K562 (cell line): ENCODE results near the gene GATM. TPM values are rescaled to one million over a fixed set of nuclear protein-coding genes. Genes with fewer than 3 reads are reported as not detected.

ENCODE experiments used
- ARNT ChIP-seq, 2 experiments: fragments of 450-650 bp; IDR thresholded peaks; 2 replicates each; pipeline ENCODE4 v1.6.1; 2016; ENCODE audit warnings: mild to moderate bottlenecking in 1 of 2
- BRF2 ChIP-seq: IDR thresholded peaks from 3 replicates; pipeline ENCODE4 v1.6.1; 2011; ENCODE audit warnings: borderline replicate concordance, mild to moderate bottlenecking; ENCODE audit not compliant: insufficient read length, insufficient read depth
- CAMTA2 ChIP-seq: fragments of 250-450 bp; sonication (Bioruptor Pico); conservative IDR thresholded peaks from 2 replicates; pipeline ENCODE4 v1.5.1; 2022
- CBFA2T2 ChIP-seq: fragments of 450-650 bp; conservative IDR thresholded peaks from 2 replicates; pipeline ENCODE4 v1.6.1; 2017; ENCODE audit warnings: mild to moderate bottlenecking
- DMBX1 ChIP-seq: fragments of 250-450 bp; sonication (Bioruptor Pico); IDR thresholded peaks from 2 replicates; pipeline ENCODE4 v1.8.0; 2022; ENCODE audit warnings: inconsistent platforms, mild to moderate bottlenecking, moderate library complexity, borderline replicate concordance
- EP300 ChIP-seq: IDR thresholded peaks from 2 replicates; pipeline ENCODE4 v1.6.1; 2012; ENCODE audit warnings: low read length, improper control_type of control experiment
- FOXJ2 ChIP-seq: fragments of 200-800 bp; sonication (Bioruptor generic); IDR thresholded peaks from 2 replicates; pipeline ENCODE4 v1.6.1; 2016; ENCODE audit warnings: missing genetic modification characterization, missing compliant biosample characterization
- GATA2 ChIP-seq: sonication (generic); formaldehyde crosslinking; IDR thresholded peaks from 2 replicates; pipeline ENCODE4 v1.4.0; 2020; ENCODE audit warnings: mild to moderate bottlenecking, missing genetic modification reagents
- HLTF ChIP-seq: fragments of 450-650 bp; IDR thresholded peaks from 2 replicates; pipeline ENCODE4 v1.6.1; 2016
- KHSRP ChIP-seq: fragments of 450-650 bp; IDR thresholded peaks from 2 replicates; pipeline ENCODE4 v1.6.1; 2017
- MTA3 ChIP-seq: fragments of 450-650 bp; formaldehyde crosslinking; IDR thresholded peaks from 2 replicates; pipeline ENCODE4 v1.6.1; 2017; ENCODE audit warnings: mild to moderate bottlenecking, borderline replicate concordance
- NFE2 ChIP-seq: IDR thresholded peaks from 2 replicates; pipeline ENCODE4 v1.6.1; 2014; ENCODE audit warnings: antibody characterized with exemption, low read depth
- POU5F1 ChIP-seq: fragments of 150-350 bp; IDR thresholded peaks from 2 replicates; pipeline ENCODE4 v1.6.1; 2014; ENCODE audit warnings: borderline replicate concordance, low read length, low read depth, mild to moderate bottlenecking; ENCODE audit not compliant: partially characterized antibody
- TEAD1 ChIP-seq, 2 experiments: fragments of 450-650 bp in 1 of 2; sonication (generic) in 1 of 2; formaldehyde crosslinking; IDR thresholded peaks; 2 replicates each; pipeline versions ENCODE4 v1.4.0 to v1.8.0; 2020 to 2022; ENCODE audit warnings: mild to moderate bottlenecking in 2 of 2, missing genetic modification reagents in 1 of 2
- VEZF1 ChIP-seq: fragments of 200-800 bp; sonication (Bioruptor generic); IDR thresholded peaks from 2 replicates; pipeline ENCODE4 v1.6.1; 2017; ENCODE audit warnings: missing genetic modification characterization, missing compliant biosample characterization
- ZBTB17 ChIP-seq: fragments of 450-650 bp; formaldehyde crosslinking; IDR thresholded peaks from 2 replicates; pipeline ENCODE4 v1.4.0; 2020; ENCODE audit warnings: mild to moderate bottlenecking
- ZNF408 ChIP-seq: fragments of 250-450 bp; sonication (Bioruptor Pico); IDR thresholded peaks from 2 replicates; pipeline ENCODE4 v1.4.0; 2020; ENCODE audit warnings: low read depth, mild to moderate bottlenecking, moderate library complexity
- polyA plus RNA-seq, 8 experiments: library from polyadenylated mRNA; depleted of rRNA in 4 of 8; stranded (reverse) in 5 of 8; unstranded in 3 of 8; fragments of >200 nt; fragmentation: Nextera tagmentation in 2 of 8; fragmentation: Illumina TruSeq in 1 of 8; extraction: Ambion mirVana in 2 of 8; extraction: Trizol in 1 of 8; gene quantifications; 2 replicates each; pipeline versions ENCODE4 v1.2.1 to v1.2.3, GENCODE V29; 2011 to 2014; ENCODE audit warnings: inconsistent platforms in 1 of 8, missing spikeins in 1 of 8
- total RNA-seq, 7 experiments: library from RNA; depleted of rRNA in 6 of 7; stranded (reverse); fragments of >200 nt in 6 of 7; fragmentation: Illumina TruSeq in 2 of 7; extraction: Trizol in 2 of 7; gene quantifications; 2 replicates each; pipeline versions ENCODE4 v1.2.1 to v1.2.3, GENCODE V29; 2011 to 2021; ENCODE audit warnings: low replicate concordance in 1 of 7
- TF ChIP-seq, protein P1 (sequence below), 2 experiments: fragments of 150-350 bp in 1 of 2; IDR thresholded peaks; 2 replicates each; pipeline ENCODE4 v1.6.1; 2012 to 2016; ENCODE audit warnings: low read depth in 2 of 2, low read length in 2 of 2, mild to moderate bottlenecking in 1 of 2, moderate library complexity in 1 of 2
- TF ChIP-seq, protein P2 (sequence below): fragments of 250-450 bp; sonication (Bioruptor Pico); IDR thresholded peaks from 2 replicates; pipeline ENCODE4 v1.8.0; 2022; ENCODE audit warnings: inconsistent platforms, mild to moderate bottlenecking, moderate library complexity, borderline replicate concordance

Gene GATM
- total and polyA plus RNA-seq, 9 of the 15 experiments (the other 6 are each of a cell fraction or from before 2014, with no cell fraction given) = 0.11 to 1.1 (median 0.65) TPM

DNA sequence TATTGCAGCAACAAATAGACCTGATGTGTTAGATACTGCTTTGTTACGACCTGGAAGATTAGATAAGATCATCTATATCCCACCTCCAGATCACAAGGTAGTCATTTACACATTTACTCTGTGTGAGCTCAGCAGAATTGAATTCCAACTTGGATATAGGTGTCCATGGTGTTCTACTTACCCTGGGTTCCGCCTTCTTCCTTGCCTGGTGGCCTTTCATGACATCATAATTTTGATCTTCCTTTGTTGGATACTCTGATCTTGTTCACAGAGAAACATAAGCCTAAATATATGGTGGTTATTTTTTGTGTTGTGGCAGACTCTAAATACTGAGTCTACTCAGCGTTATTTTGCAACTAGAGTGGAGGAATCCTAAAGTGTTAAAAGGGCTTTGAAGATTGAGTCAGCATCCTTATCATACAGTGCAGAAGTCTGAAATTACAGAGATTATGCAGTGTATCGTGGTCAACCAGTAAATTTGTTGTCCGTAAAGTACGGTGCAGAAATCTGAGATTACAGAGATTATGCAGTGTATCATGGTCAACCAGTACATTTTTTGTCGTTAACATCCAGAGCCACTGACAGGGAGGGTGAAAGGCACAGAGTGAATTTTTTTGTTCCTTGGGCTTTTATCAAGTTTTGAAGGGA lies 39.1 kb upstream of the GATM start (continued):
- peak; percentile 90 for TF ChIP-seq EP300
- peak in 1 of 2 experiments; percentile 76; a peak in 2 of 4 replicates for TF ChIP-seq TEAD1 (CRISPR knock-in tag; IDR thresholded peaks at IDR 0.05)
- TF ChIP-seq, protein P1, sequence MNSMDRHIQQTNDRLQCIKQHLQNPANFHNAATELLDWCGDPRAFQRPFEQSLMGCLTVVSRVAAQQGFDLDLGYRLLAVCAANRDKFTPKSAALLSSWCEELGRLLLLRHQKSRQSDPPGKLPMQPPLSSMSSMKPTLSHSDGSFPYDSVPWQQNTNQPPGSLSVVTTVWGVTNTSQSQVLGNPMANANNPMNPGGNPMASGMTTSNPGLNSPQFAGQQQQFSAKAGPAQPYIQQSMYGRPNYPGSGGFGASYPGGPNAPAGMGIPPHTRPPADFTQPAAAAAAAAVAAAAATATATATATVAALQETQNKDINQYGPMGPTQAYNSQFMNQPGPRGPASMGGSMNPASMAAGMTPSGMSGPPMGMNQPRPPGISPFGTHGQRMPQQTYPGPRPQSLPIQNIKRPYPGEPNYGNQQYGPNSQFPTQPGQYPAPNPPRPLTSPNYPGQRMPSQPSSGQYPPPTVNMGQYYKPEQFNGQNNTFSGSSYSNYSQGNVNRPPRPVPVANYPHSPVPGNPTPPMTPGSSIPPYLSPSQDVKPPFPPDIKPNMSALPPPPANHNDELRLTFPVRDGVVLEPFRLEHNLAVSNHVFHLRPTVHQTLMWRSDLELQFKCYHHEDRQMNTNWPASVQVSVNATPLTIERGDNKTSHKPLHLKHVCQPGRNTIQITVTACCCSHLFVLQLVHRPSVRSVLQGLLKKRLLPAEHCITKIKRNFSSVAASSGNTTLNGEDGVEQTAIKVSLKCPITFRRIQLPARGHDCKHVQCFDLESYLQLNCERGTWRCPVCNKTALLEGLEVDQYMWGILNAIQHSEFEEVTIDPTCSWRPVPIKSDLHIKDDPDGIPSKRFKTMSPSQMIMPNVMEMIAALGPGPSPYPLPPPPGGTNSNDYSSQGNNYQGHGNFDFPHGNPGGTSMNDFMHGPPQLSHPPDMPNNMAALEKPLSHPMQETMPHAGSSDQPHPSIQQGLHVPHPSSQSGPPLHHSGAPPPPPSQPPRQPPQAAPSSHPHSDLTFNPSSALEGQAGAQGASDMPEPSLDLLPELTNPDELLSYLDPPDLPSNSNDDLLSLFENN (IDR thresholded peaks at IDR 0.05; ENCODE audit: low read depth in 2 of 2, low read length in 2 of 2) = peak in 1 of 2 experiments; percentile 89; a peak in 2 of 4 replicates
- TF ChIP-seq GATA2 (CRISPR knock-in tag) = peak; percentile 83
- no peak for TF ChIP-seq ZBTB17 (CRISPR knock-in tag)
- TF ChIP-seq POU5F1 = no peak
- TF ChIP-seq FOXJ2 (tag) = peak; percentile 87
- peak; percentile 95 for TF ChIP-seq CBFA2T2
- TF ChIP-seq VEZF1 = peak; percentile 38; the same call in 1 of the 2 replicates
- TF ChIP-seq KHSRP = peak; percentile 71
- TF ChIP-seq NFE2 = peak; percentile 81
- TF ChIP-seq MTA3 = no peak
- TF ChIP-seq HLTF = peak; percentile 67; the same call in 1 of the 2 replicates
- peak; percentile 71; the same call in 1 of the 2 replicates for TF ChIP-seq DMBX1 (CRISPR knock-in tag)
- no peak for TF ChIP-seq ZNF408 (CRISPR knock-in tag)
- TF ChIP-seq ARNT (IDR thresholded peaks at IDR 0.05) = peak; percentile 37 to 84; a peak in 2 of 4 replicates
- no peak for TF ChIP-seq CAMTA2 (CRISPR knock-in tag)
- no peak for TF ChIP-seq BRF2
- TF ChIP-seq, protein P2, sequence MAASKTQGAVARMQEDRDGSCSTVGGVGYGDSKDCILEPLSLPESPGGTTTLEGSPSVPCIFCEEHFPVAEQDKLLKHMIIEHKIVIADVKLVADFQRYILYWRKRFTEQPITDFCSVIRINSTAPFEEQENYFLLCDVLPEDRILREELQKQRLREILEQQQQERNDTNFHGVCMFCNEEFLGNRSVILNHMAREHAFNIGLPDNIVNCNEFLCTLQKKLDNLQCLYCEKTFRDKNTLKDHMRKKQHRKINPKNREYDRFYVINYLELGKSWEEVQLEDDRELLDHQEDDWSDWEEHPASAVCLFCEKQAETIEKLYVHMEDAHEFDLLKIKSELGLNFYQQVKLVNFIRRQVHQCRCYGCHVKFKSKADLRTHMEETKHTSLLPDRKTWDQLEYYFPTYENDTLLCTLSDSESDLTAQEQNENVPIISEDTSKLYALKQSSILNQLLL (CRISPR knock-in tag) = no peak
